Mesothelial cell of epicardium (in vitro differentiated cells): Measurements from ENCODE around the gene TBRG4. TPM values are rescaled to one million over a fixed set of nuclear protein-coding genes. Genes with fewer than 3 reads are reported as not detected.

Experiments used
- DNase-seq, 2 experiments: peaks; one replicate each; pipeline ENCODE4 v3.0.0; 2021; ENCODE audit warnings: low spot score in 2 of 2; ENCODE audit not compliant: unreplicated experiment in 2 of 2
- H3K27ac Mint-ChIP-seq: 2 replicates; pipeline ENCODE4 v1.8.0; 2021; ENCODE audit warnings: mixed read lengths
- H3K27me3 Mint-ChIP-seq: 2 replicates; pipeline ENCODE4 v1.8.0; 2021; ENCODE audit warnings: low read depth, mixed read lengths
- H3K36me3 Mint-ChIP-seq: 2 replicates; pipeline ENCODE4 v1.8.0; 2021; ENCODE audit warnings: mixed read lengths
- H3K4me1 Mint-ChIP-seq: 2 replicates; pipeline ENCODE4 v1.8.0; 2021; ENCODE audit warnings: mixed read lengths
- H3K4me3 Mint-ChIP-seq: 2 replicates; pipeline ENCODE4 v1.8.0; 2021; ENCODE audit warnings: mild to moderate bottlenecking, moderate library complexity, mixed read lengths
- H3K9me3 Mint-ChIP-seq: 2 replicates; pipeline ENCODE4 v1.8.0; 2021; ENCODE audit warnings: mixed read lengths
- total RNA-seq: library from RNA; stranded (reverse); gene quantifications from 3 replicates; pipeline ENCODE4 v1.2.1, GENCODE V29; 2021
- TF ChIP-seq, protein P1 (sequence below): fragments of 200-600 bp; sonication (generic); IDR thresholded peaks from one replicate; pipeline ENCODE4 v1.5.0; 2021; ENCODE audit warnings: antibody characterized with exemption; ENCODE audit not compliant: unreplicated experiment

Gene TBRG4
- total RNA-seq, 1 donor from 2014 or later = 68.1 TPM

DNA sequence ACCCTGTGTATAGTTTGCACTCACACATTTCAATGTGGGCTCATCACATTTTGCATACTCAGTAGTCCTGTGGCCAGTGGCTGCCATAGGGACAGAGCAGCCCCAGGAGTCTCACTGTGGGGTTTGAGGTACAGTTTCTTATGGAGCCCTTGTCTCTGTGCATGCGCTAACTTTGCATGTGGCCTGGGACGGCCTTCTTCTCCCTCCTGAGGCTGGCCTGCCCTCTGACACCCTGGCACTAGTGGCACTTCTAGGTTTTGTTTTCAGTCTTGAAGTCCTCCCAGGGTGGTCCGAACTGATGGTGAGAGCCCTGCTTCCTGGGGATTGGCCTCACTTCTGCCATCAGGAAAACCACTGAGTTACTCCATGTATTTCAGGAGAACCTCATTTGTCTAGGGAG, 43.9 kb downstream of the TBRG4 start:
- no peak for DNase-seq
- Mint-ChIP-seq H3K27ac (no peak overlapping the region), H3K9me3 (no peaks in the 10 kb centered on the region), H3K4me3 (no peak overlapping the region), H3K27me3 (no peaks in the 10 kb centered on the region), H3K36me3 (peaks cover 16% of the 10 kb centered on the region), H3K4me1 (no peaks in the 10 kb centered on the region)
- TF ChIP-seq, protein P1, sequence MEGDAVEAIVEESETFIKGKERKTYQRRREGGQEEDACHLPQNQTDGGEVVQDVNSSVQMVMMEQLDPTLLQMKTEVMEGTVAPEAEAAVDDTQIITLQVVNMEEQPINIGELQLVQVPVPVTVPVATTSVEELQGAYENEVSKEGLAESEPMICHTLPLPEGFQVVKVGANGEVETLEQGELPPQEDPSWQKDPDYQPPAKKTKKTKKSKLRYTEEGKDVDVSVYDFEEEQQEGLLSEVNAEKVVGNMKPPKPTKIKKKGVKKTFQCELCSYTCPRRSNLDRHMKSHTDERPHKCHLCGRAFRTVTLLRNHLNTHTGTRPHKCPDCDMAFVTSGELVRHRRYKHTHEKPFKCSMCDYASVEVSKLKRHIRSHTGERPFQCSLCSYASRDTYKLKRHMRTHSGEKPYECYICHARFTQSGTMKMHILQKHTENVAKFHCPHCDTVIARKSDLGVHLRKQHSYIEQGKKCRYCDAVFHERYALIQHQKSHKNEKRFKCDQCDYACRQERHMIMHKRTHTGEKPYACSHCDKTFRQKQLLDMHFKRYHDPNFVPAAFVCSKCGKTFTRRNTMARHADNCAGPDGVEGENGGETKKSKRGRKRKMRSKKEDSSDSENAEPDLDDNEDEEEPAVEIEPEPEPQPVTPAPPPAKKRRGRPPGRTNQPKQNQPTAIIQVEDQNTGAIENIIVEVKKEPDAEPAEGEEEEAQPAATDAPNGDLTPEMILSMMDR = no peak

DNA sequence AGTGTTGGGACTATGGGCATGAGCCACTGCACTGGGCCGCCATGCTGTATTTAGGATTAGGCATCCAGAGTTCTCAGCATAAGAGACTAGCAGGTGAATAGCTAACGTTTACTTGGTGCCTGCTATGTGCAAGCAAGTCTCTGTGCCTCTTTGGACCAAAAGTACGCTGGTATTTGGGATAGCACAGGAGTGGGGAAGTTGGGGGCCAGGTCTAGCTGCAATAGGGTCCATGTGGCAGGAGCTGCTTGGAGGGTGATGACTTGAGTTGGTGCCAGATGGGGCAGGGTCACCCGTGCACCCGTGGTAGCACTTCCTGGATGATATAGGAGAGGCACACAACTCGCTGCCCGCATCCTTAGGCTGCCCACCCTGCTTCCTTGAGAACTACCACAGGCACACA, 45.1 kb downstream of the TBRG4 start:
- no peak for DNase-seq
- peaks cover 16% of the 10 kb centered on the region for H3K36me3 Mint-ChIP-seq
- no peaks in the 10 kb centered on the region for H3K9me3 Mint-ChIP-seq
- TF ChIP-seq, protein P1 = no peak
- no peak overlapping the region for H3K27ac Mint-ChIP-seq
- no peak overlapping the region for H3K4me3 Mint-ChIP-seq
- H3K27me3 Mint-ChIP-seq = no peaks in the 10 kb centered on the region
- H3K4me1 Mint-ChIP-seq = no peaks in the 10 kb centered on the region

DNA sequence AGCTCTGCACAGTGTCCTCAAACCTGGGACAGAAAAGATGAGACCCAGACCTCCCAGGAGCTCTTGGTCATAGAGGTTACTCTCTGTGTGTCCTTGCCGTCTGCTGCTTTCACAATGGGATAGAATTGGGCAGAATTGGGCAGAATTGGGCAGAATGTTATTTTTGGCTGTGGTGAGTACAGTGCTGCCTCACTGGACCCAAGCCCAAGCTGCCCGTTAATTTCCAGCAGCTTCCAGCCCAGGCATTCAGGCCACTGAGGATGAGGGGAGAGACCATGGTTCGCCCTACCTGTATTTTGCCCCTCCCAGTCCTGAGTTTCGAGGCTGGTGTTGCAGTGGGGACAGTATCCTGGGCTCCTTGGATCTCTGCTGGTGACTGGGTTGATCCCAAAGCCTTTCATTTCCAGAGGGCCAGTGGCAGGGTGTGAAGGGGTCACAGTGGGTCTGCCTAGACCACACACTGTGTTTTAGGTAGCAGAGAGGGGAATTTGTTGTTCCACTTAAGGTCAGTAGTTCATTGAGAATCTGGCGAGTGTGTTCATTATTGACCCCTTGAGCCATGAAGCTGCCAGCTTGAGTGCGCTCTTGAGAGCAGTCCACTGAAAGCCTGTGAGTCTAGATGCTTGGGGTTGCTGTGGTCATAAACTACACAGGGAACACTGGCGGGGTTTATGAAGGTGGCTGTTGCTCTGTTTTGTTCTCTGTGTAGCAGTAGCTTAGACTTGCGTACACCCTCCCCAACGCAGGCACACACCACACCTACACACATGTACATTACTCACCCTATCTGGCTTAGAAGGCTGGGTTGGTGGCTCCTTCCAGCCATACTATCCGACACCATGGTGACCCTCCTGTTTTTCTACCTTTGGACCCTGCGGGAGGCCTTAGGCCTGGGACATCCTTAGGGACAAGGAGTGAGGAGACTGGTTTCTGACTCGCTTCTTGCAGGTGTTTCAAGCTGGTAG, 46.2 kb downstream of the TBRG4 start:
- DNase-seq = no peak
- H3K27ac Mint-ChIP-seq = no peak overlapping the region
- TF ChIP-seq, protein P1 = no peak
- no peaks in the 10 kb centered on the region for H3K4me1 Mint-ChIP-seq
- peaks cover 17% of the 10 kb centered on the region for H3K36me3 Mint-ChIP-seq
- H3K27me3 Mint-ChIP-seq = no peaks in the 10 kb centered on the region
- no peaks in the 10 kb centered on the region for H3K9me3 Mint-ChIP-seq
- H3K4me3 Mint-ChIP-seq = no peak overlapping the region

DNA sequence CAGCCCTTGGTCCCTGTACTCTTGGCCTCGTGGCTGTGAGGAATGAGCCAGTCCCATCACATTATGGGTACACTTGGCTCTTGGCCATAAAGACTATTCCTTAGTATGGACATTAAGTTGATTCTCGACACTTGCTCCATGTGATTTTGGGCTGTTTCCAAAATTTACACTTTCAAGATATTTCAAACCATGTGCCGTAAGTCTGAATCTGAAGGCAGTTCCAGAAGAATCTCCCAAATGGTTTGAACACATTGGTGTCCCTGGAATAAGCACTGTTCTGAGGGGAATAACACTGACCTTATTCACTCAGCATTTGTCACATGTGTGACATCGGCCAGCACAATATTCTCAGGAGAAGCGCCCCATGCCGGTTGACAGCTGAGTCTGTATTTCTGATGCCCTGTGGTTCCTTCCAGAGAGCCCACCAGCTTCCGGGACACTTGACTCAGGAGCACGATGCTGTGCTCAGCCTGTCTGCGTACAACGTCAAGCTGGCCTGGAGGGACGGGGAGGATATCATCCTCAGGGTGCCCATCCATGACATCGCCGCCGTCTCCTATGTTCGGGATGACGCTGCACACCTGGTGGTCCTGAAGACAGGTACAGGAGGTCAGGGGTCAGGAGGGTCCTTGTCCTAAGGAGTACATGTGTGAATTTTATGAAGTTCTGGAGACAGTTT, 47.3 kb downstream of the TBRG4 start:
- Mint-ChIP-seq H3K4me1 (no peaks in the 10 kb centered on the region), H3K9me3 (no peaks in the 10 kb centered on the region), H3K36me3 (peaks cover 18% of the 10 kb centered on the region), H3K27me3 (no peaks in the 10 kb centered on the region), H3K27ac (no peak overlapping the region), H3K4me3 (no peak overlapping the region)
- TF ChIP-seq, protein P1 = no peak
- DNase-seq = no peak

DNA sequence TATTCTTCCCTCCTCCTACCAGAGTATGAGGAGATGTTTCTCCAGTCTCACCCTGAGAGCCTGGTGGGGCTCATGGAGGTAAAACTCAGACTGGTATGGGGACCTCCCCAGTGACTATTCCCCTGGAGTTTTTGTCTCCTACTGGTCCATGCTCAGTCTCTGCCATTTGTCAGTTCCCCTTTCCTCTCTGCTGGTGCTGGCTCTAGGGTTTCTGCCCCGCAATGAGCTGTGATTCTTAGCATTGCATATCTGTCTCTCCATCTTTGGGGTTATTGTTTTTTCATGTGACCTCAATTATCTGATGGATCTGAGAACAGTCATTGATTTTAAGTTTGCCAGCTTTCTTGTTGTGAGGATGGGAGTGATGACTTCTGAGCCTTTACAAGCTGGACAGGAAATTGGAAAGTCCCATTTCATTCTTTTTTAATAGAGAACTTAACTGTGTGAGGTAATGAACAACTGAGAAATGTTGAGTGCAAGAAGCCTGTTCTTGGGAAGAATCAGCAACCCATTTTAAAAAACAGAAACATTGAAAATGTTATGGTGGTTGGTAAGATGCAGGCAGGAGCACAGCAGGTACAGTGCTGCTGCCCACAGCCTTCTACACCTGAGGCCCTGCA, 49.6 kb downstream of the TBRG4 start:
- H3K27ac Mint-ChIP-seq = no peak overlapping the region
- H3K4me3 Mint-ChIP-seq = no peak overlapping the region
- H3K4me1 Mint-ChIP-seq = no peaks in the 10 kb centered on the region
- H3K36me3 Mint-ChIP-seq = peaks cover 21% of the 10 kb centered on the region
- no peak for DNase-seq
- H3K9me3 Mint-ChIP-seq = no peaks in the 10 kb centered on the region
- H3K27me3 Mint-ChIP-seq = no peaks in the 10 kb centered on the region
- TF ChIP-seq, protein P1 = no peak
